ENCODE results near the gene RALGAPA1. TPM values are rescaled to one million over a fixed set of nuclear protein-coding genes. Genes with fewer than 3 reads are reported as not detected.

RALGAPA1 gene
- total and polyA plus RNA-seq, 2 donors from 2014 or later, result 13.3 to 78.7 TPM

- no peak overlapping the region for H3K9ac ChIP-seq (ENCODE audit: low read length in 3 of 3)
- no peak overlapping the region for H3K4me3 ChIP-seq (ENCODE audit: low read length in 3 of 3)
- DNase-seq, result no peak
- TF ChIP-seq CTCF (IDR thresholded peaks at IDR 0.05; ENCODE audit: borderline replicate concordance, extremely low read depth, insufficient read depth), result no peak
- intact Hi-C loops (cut with DNase I), result no loop called here
- no peaks in the 10 kb centered on the region for H3K4me1 ChIP-seq (ENCODE audit: control insufficient read depth in 2 of 3, insufficient read depth in 2 of 3, low read depth in 1 of 3, low read length in 3 of 3)
- no peaks in the 10 kb centered on the region for H3K27me3 ChIP-seq (ENCODE audit: control insufficient read depth, insufficient read depth, low read length)
- no peak overlapping the region for H3K27ac ChIP-seq (ENCODE audit: low read depth in 2 of 2, low read length in 2 of 2)
- no peaks in the 10 kb centered on the region for H3K36me3 ChIP-seq (ENCODE audit: control insufficient read depth in 2 of 3, insufficient read depth in 3 of 3, low read length in 3 of 3)
- H3K9me3 ChIP-seq (ENCODE audit: control insufficient read depth in 2 of 3, insufficient read depth in 1 of 3, low read length in 3 of 3), result peaks cover 0 to 5% (median 2%) of the 10 kb centered on the region in 3 donors
- no peak for FAIRE-seq
Observed at GRCh38 chr14:35503646-35504045, 305.4 kb downstream of the RALGAPA1 start.

GRCh38 chr14:35499180-35499579, 309.9 kb downstream of the RALGAPA1 start:
- intact Hi-C loops (cut with DNase I), result no loop called here
- no peak for FAIRE-seq

GRCh38 chr14:35495278-35495677, 313.8 kb downstream of the RALGAPA1 start:
- H3K4me3 ChIP-seq (ENCODE audit: low read length in 3 of 3), result no peak overlapping the region
- H3K36me3 ChIP-seq (ENCODE audit: control insufficient read depth in 2 of 3, insufficient read depth in 3 of 3, low read length in 3 of 3), result no peaks in the 10 kb centered on the region
- no peak overlapping the region for H3K9ac ChIP-seq (ENCODE audit: low read length in 3 of 3)
- H3K4me1 ChIP-seq (ENCODE audit: control insufficient read depth in 2 of 3, insufficient read depth in 2 of 3, low read depth in 1 of 3, low read length in 3 of 3), result no peaks in the 10 kb centered on the region
- FAIRE-seq, result no peak
- H3K27ac ChIP-seq (ENCODE audit: low read depth in 2 of 2, low read length in 2 of 2), result no peak overlapping the region
- no peaks in the 10 kb centered on the region for H3K27me3 ChIP-seq (ENCODE audit: control insufficient read depth, insufficient read depth, low read length)
- TF ChIP-seq CTCF (IDR thresholded peaks at IDR 0.05; ENCODE audit: borderline replicate concordance, extremely low read depth, insufficient read depth), result no peak
- intact Hi-C loops (cut with DNase I), result no loop called here
- DNase-seq, result no peak
- H3K9me3 ChIP-seq (ENCODE audit: control insufficient read depth in 2 of 3, insufficient read depth in 1 of 3, low read length in 3 of 3), result peaks cover 0 to 3% (median 2%) of the 10 kb centered on the region in 3 donors

More at GRCh38 chr14:35499180-35499579, 309.9 kb downstream of the RALGAPA1 start:
- no peak for TF ChIP-seq CTCF (IDR thresholded peaks at IDR 0.05; ENCODE audit: borderline replicate concordance, extremely low read depth, insufficient read depth)
- no peak for DNase-seq
- Histone ChIP-seq H3K9ac (ENCODE audit: low read length in 3 of 3) (no peak overlapping the region), H3K9me3 (ENCODE audit: control insufficient read depth in 2 of 3, insufficient read depth in 1 of 3, low read length in 3 of 3) (peaks cover 0 to 5% (median 2%) of the 10 kb centered on the region in 3 donors), H3K4me1 (ENCODE audit: control insufficient read depth in 2 of 3, insufficient read depth in 2 of 3, low read depth in 1 of 3, low read length in 3 of 3) (no peaks in the 10 kb centered on the region), H3K27me3 (ENCODE audit: control insufficient read depth, insufficient read depth, low read length) (no peaks in the 10 kb centered on the region), H3K27ac (ENCODE audit: low read depth in 2 of 2, low read length in 2 of 2) (no peak overlapping the region), H3K36me3 (ENCODE audit: control insufficient read depth in 2 of 3, insufficient read depth in 3 of 3, low read length in 3 of 3) (no peaks in the 10 kb centered on the region), H3K4me3 (ENCODE audit: low read length in 3 of 3) (no peak overlapping the region)

GRCh38 chr14:35492569-35493014, 316.5 kb downstream of the RALGAPA1 start:
- H3K9me3 ChIP-seq (ENCODE audit: control insufficient read depth in 2 of 3, insufficient read depth in 1 of 3, low read length in 3 of 3), result no peaks in the 10 kb centered on the region
- H3K4me3 ChIP-seq (ENCODE audit: low read length in 3 of 3), result no peak overlapping the region
- FAIRE-seq (no peak), DNase-seq (no peak)
- no peak overlapping the region for H3K9ac ChIP-seq (ENCODE audit: low read length in 3 of 3)
- no peaks in the 10 kb centered on the region for H3K36me3 ChIP-seq (ENCODE audit: control insufficient read depth in 2 of 3, insufficient read depth in 3 of 3, low read length in 3 of 3)
- intact Hi-C loops (cut with DNase I), result no loop called here
- no peak overlapping the region for H3K27ac ChIP-seq (ENCODE audit: low read depth in 2 of 2, low read length in 2 of 2)
- TF ChIP-seq CTCF (IDR thresholded peaks at IDR 0.05; ENCODE audit: borderline replicate concordance, extremely low read depth, insufficient read depth), result no peak
- H3K27me3 ChIP-seq (ENCODE audit: control insufficient read depth, insufficient read depth, low read length), result no peaks in the 10 kb centered on the region
- H3K4me1 ChIP-seq (ENCODE audit: control insufficient read depth in 2 of 3, insufficient read depth in 2 of 3, low read depth in 1 of 3, low read length in 3 of 3), result no peaks in the 10 kb centered on the region
